Measurements from ENCODE around the gene CIRBP. TPM values are rescaled to one million over a fixed set of nuclear protein-coding genes. Genes with fewer than 3 reads are reported as not detected.
"Not testable (repeated sequence)": the region's sequence is repeated elsewhere in the genome, so short reads cannot be mapped to it uniquely, and the experiment has no call there.

CIRBP gene
- total RNA-seq, 2 experiments from 2014 or later = 167 to 183 TPM

DNA sequence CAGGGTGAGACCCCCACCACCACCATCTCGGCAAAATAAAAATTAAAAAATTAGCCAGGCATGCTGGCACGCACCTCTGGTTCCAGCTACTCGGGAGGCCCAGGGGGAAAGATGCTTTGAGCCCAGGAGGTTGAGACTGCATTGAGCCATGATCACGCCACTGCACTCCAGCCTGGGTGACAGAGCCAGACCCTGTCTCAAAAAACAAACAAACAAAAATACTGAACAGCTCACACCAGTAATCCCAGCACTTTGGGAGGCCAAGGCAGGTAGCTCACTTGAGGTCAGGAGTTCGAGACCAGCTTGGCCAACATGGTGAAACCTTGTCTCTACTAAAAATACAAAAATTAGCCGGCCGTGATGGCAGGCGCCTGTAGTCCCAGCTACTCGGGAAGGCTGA is 36.2 kb downstream of the CIRBP start:
- H3K4me1 Mint-ChIP-seq (ENCODE audit: low read depth); H3K27ac Mint-ChIP-seq; H3K9me3 Mint-ChIP-seq; H3K4me3 Mint-ChIP-seq; intact Hi-C loops (cut with micrococcal nuclease); H3K27me3 Mint-ChIP-seq (ENCODE audit: low read depth); CTCF ChIA-PET; DNase-seq; H3K36me3 Mint-ChIP-seq (ENCODE audit: low read depth): not testable (repeated sequence)

DNA sequence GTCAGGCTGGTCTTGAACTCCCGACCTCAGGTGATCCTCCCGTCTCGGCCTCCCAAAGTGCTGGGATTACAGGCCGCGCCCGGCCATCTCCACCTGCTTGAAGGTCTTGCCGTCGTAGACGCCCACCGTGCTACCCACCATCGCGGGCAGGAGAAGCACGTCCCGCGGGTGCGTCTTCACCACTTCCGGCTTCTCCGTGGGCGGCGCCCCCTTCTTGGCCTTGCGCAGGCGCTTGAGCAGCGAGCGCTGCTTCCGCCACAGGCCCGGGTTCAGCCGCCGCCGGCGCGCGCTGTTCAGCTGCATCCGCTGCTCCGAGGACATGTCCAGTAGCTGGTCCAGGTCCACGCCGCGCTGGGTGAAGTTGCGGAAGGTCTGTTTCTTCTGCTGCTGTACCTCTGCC is 38.2 kb downstream of the CIRBP start:
- CTCF ChIA-PET = no interaction called here
- intact Hi-C loops (cut with micrococcal nuclease) = no loop called here
- no peaks in the 10 kb centered on the region for H3K4me1 Mint-ChIP-seq (ENCODE audit: low read depth)
- H3K9me3 Mint-ChIP-seq = no peaks in the 10 kb centered on the region
- H3K4me3 Mint-ChIP-seq = no peak overlapping the region
- H3K36me3 Mint-ChIP-seq (ENCODE audit: low read depth) = no peaks in the 10 kb centered on the region
- H3K27ac Mint-ChIP-seq = no peak overlapping the region
- no peak for DNase-seq
- H3K27me3 Mint-ChIP-seq (ENCODE audit: low read depth) = no peaks in the 10 kb centered on the region

DNA sequence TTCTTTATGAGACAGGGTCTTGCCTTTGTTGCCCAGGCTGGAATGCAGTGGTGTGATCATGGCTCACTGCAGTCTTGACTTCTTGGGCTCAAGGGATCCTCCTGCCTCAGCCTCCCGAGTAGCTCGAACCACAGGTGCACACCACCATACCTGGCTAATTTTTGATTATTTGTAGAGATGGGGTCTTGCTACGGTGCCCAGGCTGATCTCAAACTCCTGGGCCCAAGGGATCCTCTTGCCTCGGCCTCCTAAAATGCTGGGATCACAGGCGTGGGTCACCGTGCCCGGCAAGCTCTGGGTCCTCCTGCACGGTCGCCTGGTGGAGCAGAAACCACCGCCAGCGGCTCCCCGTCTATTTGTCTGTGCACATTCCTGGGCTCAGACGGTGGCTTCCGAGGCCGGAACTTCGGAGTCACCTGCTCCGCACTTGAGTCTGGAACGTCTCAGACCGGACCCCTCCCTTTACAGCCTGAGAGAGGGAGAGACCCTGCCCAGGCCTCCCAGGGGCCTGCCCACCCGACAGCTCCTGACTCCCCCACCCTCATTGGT is 38.7 kb downstream of the CIRBP start:
- DNase-seq = no peak
- no peaks in the 10 kb centered on the region for H3K27me3 Mint-ChIP-seq (ENCODE audit: low read depth)
- intact Hi-C loops (cut with micrococcal nuclease) = no loop called here
- no peak overlapping the region for H3K4me3 Mint-ChIP-seq
- no peaks in the 10 kb centered on the region for H3K4me1 Mint-ChIP-seq (ENCODE audit: low read depth)
- CTCF ChIA-PET = no interaction called here
- no peak overlapping the region for H3K27ac Mint-ChIP-seq
- no peaks in the 10 kb centered on the region for H3K36me3 Mint-ChIP-seq (ENCODE audit: low read depth)
- H3K9me3 Mint-ChIP-seq = no peaks in the 10 kb centered on the region

DNA sequence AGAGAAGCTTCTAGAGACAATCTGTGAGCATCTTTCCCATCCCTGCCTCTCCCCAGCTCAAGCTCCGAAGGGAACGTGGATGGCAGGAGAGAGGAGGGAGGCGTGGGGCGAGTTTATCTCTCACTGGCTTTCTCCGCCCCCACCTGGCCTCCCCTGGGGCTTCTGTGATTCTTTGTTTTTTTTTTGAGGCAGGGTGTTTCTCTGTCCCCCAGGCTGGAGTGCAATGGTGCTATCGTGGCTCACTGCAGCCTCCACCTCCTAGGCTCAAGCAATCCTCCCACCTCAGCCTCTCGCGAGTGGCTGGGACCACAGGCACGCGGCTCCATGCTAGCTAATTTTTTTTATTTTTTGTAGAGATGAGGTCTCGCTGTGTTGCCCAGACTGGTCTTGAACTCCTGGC is 39.6 kb downstream of the CIRBP start:
- Mint-ChIP-seq H3K27ac (no peak overlapping the region), H3K9me3 (no peaks in the 10 kb centered on the region), H3K4me1 (ENCODE audit: low read depth) (no peaks in the 10 kb centered on the region), H3K36me3 (ENCODE audit: low read depth) (no peaks in the 10 kb centered on the region), H3K27me3 (ENCODE audit: low read depth) (peaks cover 1% of the 10 kb centered on the region), H3K4me3 (no peak overlapping the region)
- intact Hi-C loops (cut with micrococcal nuclease) = no loop called here
- no peak for DNase-seq
- CTCF ChIA-PET = no interaction called here

DNA sequence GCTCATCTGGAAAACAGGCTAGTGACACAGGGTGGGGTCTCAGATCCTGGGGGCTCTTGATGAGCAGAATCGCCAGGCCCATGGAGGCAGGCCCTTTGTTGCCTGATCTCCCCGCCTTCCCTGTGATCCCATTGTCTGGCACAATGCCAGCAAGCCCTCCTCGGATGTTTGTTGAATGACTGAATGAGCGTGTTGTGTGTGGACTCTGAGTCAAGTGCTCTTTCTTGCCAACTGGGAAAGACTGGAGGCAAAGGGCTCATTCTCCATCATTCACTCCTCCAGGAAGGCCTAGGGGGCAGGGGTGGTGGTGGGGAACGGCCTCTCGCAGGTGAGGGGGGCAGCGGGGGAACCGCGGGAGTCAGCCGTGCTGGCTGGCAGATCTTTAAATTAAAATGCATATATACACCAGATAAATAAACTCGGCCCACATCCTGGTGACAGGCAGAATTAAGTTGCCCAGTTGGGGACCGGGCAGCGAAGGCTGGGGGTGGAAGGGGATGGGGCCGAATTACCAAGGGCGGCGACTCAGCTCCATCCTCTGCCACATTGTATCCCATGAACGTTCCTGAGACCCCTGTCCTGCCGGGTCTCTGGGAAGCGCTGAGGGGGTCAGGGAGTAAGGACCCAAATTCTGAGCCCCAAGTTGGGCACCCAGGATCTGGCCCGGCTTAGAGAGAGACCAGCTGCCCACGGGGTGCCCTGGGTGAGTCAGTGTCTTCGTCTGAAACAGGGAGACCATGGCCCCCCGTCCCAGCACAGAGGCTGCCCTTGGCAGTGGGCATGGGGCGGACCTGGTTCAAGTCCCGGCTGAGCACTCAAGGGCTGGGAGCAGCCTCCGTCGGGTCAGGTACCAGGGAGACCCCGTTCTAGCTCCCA is 41.1 kb downstream of the CIRBP start:
- Mint-ChIP-seq H3K9me3 (no peaks in the 10 kb centered on the region), H3K4me3 (no peak overlapping the region), H3K27me3 (ENCODE audit: low read depth) (peaks cover 3% of the 10 kb centered on the region), H3K4me1 (ENCODE audit: low read depth) (no peaks in the 10 kb centered on the region), H3K36me3 (ENCODE audit: low read depth) (no peaks in the 10 kb centered on the region), H3K27ac (no peak overlapping the region)
- CTCF ChIA-PET = interaction anchor here (0.7 kb wide), 1 partner anchor 42 kb away, joined by 3 read pairs; no protein-coding TSS in a partner anchor
- intact Hi-C loops (cut with micrococcal nuclease) = no loop called here
- no peak for DNase-seq

DNA sequence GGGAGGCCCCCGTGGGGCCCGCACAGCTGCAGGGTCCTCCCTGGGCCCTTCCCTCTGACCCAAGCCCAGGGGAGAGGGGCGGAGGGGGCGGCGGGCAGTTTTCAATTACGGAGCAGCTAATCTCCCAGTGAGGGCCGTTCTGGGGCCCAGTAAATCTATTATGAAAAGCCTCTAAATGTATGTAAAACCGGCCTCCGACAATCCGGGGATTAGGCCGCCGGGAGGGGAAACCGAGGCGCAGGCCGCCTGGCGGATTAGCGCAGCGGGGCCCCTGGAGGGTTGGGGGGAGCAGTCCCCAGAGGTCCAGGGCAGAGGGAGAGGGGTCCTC is 41.7 kb downstream of the CIRBP start:
- intact Hi-C loops (cut with micrococcal nuclease) = no loop called here
- H3K4me3 Mint-ChIP-seq = no peak overlapping the region
- H3K9me3 Mint-ChIP-seq = no peaks in the 10 kb centered on the region
- CTCF ChIA-PET = no interaction called here
- H3K4me1 Mint-ChIP-seq (ENCODE audit: low read depth) = no peaks in the 10 kb centered on the region
- DNase-seq = no peak
- peaks cover 3% of the 10 kb centered on the region for H3K27me3 Mint-ChIP-seq (ENCODE audit: low read depth)
- H3K36me3 Mint-ChIP-seq (ENCODE audit: low read depth) = no peaks in the 10 kb centered on the region
- H3K27ac Mint-ChIP-seq = no peak overlapping the region

DNA sequence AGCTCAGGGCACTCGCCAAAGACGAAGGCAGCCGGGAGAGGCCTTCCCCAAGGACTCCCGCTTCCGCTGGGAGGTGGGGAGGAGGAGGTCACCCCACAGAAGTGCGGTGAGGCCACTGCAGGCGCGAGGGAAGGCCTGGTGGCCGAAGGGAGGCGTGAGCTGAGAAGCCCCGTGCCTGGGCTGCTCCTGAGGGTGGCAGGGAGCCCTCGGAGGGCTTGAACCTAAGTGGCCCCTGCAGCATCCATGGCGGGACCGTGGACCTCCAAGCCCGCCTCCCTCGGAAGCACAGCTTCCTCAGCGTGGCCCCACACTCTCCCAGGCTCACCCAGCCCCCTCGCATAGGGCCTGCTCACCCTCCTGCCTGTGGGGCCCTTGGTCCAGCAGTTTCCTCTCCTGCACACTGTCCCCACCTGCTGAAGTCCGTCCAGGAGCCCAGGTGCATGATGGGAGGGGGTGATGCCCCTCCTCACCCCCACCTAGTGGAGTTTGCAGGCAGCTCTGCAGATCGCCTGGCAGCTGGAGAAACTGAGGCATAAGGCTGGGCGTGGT is 42.5 kb downstream of the CIRBP start:
- Mint-ChIP-seq H3K27me3 (ENCODE audit: low read depth) (peaks cover 7% of the 10 kb centered on the region), H3K4me3 (no peak overlapping the region), H3K4me1 (ENCODE audit: low read depth) (no peaks in the 10 kb centered on the region), H3K36me3 (ENCODE audit: low read depth) (no peaks in the 10 kb centered on the region), H3K9me3 (no peaks in the 10 kb centered on the region), H3K27ac (no peak overlapping the region)
- DNase-seq = no peak
- CTCF ChIA-PET = no interaction called here
- intact Hi-C loops (cut with micrococcal nuclease) = no loop called here

DNA sequence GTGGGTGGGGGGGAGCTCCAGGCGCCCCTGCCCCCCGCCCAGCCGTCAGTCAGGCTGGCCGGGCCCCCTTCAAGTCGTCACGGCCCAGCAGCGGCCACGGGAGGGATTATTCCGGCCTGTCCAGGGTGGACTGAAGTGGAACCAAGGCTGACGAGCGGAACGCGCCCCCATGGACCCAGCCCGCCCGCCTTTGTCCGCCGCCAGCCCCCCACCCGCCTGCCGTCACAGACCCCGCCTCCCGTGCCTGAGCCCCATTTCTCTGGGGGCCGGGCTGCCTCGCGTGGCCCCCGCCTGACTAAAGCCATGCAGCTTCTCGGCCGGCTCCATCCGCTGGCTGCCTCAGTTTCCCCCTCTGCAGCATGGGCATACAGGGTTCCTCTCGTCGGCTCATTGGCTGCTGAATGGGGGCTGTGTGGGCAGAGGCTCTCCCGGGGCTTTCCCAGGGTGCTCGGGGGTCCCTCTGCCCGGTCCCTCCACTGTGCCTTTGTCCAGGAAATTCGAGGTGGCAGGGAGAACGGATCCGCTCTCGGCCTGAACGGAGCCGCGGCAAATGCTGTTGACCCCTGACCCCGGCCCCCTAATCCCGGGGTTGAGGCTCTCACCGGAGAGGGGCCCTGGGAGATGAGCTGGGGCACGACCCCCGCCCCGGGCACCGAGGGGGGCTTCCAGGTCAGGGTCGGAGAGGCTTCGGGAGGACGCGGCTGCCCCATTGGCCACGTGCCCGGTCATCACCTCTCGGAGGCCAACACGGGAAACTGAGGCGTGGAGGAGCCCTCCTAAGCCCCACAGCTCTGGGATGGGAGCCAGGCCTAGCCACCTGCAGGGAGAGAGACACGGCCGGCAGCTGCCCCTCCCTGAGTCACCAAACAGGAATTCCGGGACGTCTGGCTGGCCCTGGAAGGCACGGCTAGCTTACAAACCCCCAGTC is 43.9 kb downstream of the CIRBP start:
- Mint-ChIP-seq H3K27ac (no peak overlapping the region), H3K27me3 (ENCODE audit: low read depth) (peaks cover 18% of the 10 kb centered on the region), H3K9me3 (no peaks in the 10 kb centered on the region), H3K36me3 (ENCODE audit: low read depth) (no peaks in the 10 kb centered on the region), H3K4me1 (ENCODE audit: low read depth) (no peaks in the 10 kb centered on the region), H3K4me3 (no peak overlapping the region)
- CTCF ChIA-PET = interaction anchor here (1.0 kb wide), 1 partner anchor 9 kb away, joined by 3 read pairs; no protein-coding TSS in a partner anchor
- DNase-seq = no peak
- intact Hi-C loops (cut with micrococcal nuclease) = no loop called here

DNA sequence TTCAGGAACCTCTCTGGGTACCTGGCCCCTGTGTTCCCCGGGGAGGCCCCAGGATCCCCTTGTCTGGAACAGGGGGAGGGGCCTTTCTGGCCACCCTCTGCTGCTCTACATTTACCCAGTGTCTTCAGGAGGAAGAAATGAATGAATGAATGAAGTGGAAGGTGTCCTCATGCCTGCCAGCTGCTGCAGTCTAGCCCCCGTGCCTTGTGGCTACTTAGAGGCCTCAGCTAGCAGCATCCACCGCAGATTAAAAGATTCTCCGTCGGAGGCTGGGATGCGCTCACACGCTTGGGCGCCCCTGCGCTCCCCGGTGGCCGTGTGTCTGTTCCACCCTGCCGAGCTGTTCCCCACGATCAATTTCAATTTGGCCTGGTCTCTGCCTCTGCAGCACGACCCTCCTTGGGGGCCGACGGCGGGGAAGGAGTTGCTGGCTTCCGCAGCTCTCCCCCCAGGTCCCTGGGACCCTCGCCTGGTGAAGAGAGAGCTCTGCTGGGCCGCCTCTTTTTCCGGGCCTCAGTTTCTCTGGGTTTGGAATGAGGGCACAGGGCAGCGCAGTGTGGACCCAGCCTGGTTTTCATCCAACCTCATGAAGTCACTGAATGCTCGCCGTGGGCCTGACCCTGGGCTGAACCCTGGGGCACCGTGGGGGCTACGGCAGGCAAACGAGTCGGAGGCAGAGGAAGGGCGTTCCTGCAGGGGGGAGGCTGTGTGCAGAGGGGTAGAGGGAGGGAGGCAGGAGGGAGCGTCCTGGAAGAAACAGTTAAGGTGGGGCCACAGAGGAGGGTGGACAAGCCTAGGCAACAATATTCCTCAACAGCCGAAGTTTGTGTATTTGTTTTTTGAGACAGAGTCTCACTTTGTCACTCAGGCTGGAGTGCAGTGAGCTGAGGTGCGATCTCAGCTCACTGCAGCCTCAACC is 44.8 kb downstream of the CIRBP start:
- Mint-ChIP-seq H3K9me3 (no peaks in the 10 kb centered on the region), H3K4me1 (ENCODE audit: low read depth) (no peaks in the 10 kb centered on the region), H3K27me3 (ENCODE audit: low read depth) (peaks cover 22% of the 10 kb centered on the region), H3K4me3 (no peak overlapping the region), H3K36me3 (ENCODE audit: low read depth) (no peaks in the 10 kb centered on the region), H3K27ac (no peak overlapping the region)
- intact Hi-C loops (cut with micrococcal nuclease) = no loop called here
- CTCF ChIA-PET = interaction anchor here (0.7 to 1.9 kb wide), 3 partner anchors 10 to 58 kb away, joined by 3 to 8 read pairs (median 3); no protein-coding TSS in a partner anchor
- DNase-seq = no peak

DNA sequence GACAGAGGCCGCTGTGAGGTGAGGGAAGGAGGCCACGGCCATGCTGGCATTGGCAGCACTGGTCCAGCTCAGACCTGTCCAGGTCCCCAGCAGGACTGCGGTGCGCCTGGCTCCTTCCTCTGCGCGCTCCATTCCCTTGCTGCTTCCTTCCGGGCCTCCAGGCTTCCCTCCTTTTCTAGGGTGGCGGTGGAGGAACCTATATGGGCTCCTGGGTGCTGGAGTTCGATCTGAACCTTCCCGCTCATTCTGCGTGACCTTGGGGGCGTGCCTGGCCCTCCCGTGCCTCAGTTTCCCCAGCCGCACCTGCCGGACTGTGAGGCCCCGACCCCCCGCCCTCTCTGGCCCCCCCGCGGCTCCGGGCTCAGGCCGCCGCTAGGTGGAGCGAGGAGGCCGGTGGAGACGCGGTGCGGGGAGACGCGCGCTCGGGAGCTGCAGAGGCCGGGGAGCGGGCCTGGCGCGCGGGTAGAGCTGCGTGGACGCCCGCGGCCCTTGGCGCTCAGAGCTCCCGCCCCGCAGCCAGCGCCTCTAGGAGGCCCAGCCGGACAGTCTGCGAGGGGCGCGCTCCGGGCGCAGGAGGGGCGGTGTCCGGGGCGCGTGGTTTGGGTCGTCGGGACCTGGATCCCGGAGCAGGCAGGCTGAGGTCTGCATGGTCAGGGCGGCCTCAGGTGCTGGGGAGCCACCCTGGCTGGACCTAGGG is 46.5 kb downstream of the CIRBP start:
- H3K27ac Mint-ChIP-seq = no peak overlapping the region
- no peaks in the 10 kb centered on the region for H3K9me3 Mint-ChIP-seq
- H3K4me3 Mint-ChIP-seq = no peak overlapping the region
- H3K27me3 Mint-ChIP-seq (ENCODE audit: low read depth) = peaks cover 24% of the 10 kb centered on the region
- no peaks in the 10 kb centered on the region for H3K36me3 Mint-ChIP-seq (ENCODE audit: low read depth)
- peak; percentile 51 for DNase-seq
- H3K4me1 Mint-ChIP-seq (ENCODE audit: low read depth) = no peaks in the 10 kb centered on the region
- intact Hi-C loops (cut with micrococcal nuclease) = loop anchor here (5.0 kb wide), 1 partner anchor 67 kb away; the partner anchor contains the start of gene NDUFS7
- CTCF ChIA-PET = interaction anchor here (0.7 to 1.9 kb wide), 4 partner anchors 57 to 452 kb away, joined by 3 to 8 read pairs (median 4); no protein-coding TSS in a partner anchor

DNA sequence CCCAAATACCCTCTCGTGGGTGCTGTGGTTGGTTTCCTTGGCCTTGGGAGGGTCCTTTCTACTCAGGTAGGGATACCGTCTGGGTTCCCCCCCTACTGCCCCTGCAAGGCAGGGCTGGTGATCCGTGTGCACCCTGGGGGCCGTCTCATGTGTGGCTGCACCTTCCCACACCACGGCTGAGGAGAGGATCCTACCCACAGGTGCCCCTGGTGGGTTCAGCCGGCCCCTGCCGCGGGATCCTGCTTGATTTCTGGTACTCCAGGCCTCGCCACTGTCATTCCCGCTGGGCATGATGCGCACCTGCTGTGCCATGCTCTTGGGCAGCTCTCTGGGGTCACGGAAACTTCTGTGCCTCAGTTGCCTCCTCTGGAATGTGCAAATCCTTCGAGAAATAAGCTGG is 47.3 kb downstream of the CIRBP start:
- DNase-seq = no peak
- no peaks in the 10 kb centered on the region for H3K4me1 Mint-ChIP-seq (ENCODE audit: low read depth)
- no peak overlapping the region for H3K4me3 Mint-ChIP-seq
- intact Hi-C loops (cut with micrococcal nuclease) = loop anchor here (5.0 kb wide), 1 partner anchor 66 kb away; the partner anchor contains the start of gene NDUFS7
- no peak overlapping the region for H3K27ac Mint-ChIP-seq
- H3K27me3 Mint-ChIP-seq (ENCODE audit: low read depth) = peaks cover 27% of the 10 kb centered on the region
- H3K9me3 Mint-ChIP-seq = no peaks in the 10 kb centered on the region
- CTCF ChIA-PET = interaction anchor here (0.7 kb wide), 2 partner anchors 60 to 451 kb away, joined by 3 read pairs; no protein-coding TSS in a partner anchor
- H3K36me3 Mint-ChIP-seq (ENCODE audit: low read depth) = no peaks in the 10 kb centered on the region
